Measurements from ENCODE around the gene IRF2BP1.
A peak's percentile ranks its signal among the peaks of the same experiment; 100 is the strongest.
"Not testable (repeated sequence)": the region's sequence is repeated elsewhere in the genome, so short reads cannot be mapped to it uniquely, and the experiment has no call there.

IRF2BP1 gene

DNA sequence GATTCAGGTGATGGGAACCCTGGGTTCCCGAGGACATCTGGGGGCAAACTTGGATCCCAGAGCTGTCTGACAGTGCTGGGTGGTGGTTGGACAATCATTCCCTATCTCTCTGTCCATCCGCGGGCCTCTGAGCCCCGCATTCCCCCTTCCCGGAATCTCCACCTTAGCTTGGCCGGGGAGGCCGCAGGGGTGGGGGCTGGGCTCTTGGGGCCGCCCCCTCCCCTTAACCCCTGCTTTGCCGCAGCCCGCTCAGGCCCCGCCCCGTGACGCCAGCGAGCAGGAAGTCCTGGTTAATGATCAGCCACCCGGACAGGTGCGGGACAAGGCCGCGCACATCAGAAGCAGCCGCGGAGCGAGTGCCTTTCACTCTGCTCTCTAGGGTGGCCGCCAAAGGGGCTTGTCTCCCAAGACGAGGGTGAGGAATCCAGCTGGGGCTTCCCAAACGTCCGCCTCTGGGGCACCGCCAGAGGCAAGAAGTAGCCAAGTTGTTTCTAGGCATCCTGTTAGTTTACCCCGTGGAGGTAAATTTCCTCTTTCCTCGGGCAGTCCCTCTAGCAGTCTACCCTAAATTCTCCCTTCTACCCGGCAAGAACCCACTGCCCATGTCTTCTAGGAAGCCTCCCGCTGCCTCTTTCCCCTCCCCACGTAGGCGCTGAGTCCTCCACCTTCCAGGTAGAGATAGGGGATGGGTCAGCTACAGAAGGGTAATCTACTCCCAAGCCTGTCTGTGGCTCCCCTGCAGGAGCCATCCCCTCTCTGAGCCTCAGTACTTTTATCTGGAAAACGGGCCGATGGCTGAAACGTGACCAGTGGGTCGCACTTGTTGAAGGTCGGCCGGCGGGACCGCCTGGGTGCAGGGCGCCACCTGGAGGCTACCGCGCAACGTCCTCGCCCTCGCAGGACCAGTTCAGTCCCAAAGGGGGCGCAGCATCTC is 3.0 kb downstream of the IRF2BP1 start:
- DNase-seq (ENCODE audit: low spot score) = peak; percentile 94

DNA sequence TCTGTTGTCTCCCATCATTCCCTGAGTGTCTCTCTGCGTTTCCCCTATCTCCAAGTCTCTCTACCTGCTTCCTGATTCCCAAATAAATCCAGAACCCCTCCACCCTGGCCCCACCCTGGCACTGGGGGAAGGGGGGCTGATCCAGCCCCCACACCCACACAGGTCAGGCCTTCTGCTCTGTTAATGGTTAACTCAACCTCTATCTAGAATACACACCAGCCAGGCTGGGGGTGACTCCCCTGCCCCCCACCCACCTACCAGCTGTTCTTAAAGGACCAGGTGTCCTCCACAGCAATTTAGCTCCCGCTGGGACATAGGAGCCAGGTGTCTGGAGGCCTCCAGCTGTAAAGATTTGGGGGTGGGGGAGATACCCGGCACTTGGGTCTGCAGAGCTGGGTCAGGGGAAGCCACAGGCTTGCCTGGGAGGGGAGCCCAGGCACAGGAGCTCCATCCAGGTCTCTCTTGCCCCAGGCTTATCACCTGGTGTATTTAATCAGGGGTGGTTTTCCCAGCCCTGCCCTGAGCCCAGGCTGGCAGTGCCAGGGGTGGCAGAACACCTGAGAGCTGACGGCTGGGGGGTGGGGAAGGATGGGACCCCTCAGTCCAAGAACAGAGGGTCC is 3.9 kb downstream of the IRF2BP1 start:
- no peak for DNase-seq (ENCODE audit: low spot score)

DNA sequence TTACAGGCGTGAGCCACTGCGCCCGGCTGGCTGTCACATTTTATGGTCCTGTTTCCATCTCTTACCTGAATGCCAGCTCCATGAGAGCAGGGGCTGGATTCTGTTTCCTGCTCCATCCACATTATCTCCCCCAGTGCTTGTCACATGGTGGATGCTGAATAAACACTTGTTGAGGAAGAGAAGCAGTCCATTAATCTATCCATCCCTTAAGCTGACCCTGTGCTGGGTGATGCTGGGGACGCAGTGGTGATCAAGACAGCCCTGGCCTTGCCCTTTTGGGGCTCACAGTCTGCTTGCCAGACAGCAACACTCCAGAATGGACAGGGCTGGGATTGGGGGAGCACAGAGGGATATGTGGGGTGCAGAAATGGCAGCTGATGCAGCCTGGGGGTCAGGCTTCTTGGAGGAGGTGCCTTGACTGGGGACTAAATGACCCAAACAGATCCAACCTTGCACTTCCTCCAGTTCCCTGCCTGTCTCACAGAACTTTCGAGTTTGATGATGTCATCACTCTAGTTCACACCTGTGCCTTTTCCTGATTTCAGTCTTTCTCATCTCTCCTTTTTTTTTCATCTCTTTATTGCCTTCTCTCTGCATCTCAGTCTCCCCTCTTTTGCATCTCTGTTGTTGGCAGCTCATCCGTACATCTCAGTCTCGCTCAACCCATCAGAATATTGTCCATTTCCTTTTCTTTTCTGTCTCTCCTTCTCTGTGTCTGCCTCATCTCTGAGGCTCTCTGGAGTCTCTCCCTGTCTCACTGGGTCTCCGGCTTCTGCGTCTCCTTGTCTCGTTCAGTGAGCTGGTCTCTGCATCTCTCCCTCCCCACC is 4.6 kb downstream of the IRF2BP1 start:
- no peak for DNase-seq (ENCODE audit: low spot score)

DNA sequence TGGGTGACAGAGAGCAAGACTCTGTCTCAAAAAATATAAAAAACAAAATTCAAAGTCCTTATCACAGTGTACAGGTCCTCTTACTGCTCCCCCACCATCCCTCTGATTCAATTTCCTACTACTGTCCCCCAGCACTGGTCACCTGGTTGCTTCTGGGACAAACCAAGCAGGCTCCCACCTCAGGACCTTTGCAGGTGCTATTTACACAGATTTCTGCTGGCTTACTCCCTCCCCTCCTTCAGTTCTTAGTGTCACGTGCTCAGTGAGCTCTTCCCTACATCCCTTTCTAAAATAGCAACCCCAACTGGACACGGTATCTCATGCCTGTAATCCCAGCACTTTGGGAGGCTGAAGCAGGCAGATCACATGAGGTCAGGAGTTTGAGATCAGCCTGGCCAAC is 6.0 kb downstream of the IRF2BP1 start:
- DNase-seq (ENCODE audit: low spot score) = no peak

DNA sequence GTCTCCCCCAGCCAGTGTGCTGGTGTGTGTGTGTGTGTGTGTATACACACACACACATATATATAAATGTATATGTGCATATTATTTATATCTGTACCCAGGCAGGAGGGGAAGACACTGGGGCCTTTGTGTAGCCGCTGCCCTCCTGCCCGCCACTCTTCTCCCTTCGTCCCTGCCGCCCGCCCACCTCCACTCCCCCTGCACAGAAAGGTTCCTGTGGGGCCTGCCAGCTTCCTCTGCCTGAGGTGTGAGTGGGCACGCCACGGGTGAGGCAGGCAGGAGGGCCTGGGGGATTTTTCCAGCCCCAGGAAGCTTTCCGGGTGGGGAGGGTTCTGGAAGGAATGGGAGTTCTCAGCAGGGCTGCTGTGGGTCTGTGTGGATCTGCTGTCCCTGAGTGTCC is 6.9 kb downstream of the IRF2BP1 start:
- DNase-seq (ENCODE audit: low spot score) = no peak

DNA sequence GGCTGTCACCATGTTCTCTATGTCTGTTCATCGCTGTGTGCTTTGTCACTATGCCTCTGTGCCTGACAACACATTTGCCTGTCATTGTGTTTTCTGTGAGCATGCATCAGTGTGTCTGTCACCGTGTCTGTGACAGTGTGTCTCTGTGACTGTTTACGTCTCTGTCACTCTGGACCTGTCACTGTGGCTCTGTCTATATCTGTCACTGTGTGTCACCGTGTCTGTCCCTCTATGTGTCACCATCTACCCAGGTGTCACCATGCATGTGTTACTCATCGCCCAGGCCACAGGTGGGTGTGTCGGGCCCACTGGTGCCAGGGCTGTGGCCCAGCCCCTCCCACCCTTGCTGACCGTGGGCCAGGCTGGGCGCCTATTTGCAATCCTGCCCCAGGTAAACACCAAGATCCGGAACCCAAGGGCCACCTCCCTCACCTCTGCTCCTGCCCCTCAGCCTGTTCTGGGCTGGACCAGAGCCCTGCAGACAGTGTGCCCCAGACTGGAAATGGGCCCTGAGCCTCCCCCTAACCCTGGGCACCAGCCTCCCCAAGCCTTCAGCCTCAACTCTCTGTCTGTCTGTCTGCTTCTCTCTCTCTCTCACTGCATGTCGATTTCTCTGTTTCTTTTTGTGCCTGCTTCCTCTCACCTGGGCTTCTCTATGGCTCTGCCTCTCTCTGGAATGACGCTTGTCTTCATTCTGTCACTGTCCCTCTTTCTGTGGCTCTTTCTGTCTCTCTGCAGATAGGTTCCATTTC is 7.7 kb downstream of the IRF2BP1 start:
- no peak for DNase-seq (ENCODE audit: low spot score)

DNA sequence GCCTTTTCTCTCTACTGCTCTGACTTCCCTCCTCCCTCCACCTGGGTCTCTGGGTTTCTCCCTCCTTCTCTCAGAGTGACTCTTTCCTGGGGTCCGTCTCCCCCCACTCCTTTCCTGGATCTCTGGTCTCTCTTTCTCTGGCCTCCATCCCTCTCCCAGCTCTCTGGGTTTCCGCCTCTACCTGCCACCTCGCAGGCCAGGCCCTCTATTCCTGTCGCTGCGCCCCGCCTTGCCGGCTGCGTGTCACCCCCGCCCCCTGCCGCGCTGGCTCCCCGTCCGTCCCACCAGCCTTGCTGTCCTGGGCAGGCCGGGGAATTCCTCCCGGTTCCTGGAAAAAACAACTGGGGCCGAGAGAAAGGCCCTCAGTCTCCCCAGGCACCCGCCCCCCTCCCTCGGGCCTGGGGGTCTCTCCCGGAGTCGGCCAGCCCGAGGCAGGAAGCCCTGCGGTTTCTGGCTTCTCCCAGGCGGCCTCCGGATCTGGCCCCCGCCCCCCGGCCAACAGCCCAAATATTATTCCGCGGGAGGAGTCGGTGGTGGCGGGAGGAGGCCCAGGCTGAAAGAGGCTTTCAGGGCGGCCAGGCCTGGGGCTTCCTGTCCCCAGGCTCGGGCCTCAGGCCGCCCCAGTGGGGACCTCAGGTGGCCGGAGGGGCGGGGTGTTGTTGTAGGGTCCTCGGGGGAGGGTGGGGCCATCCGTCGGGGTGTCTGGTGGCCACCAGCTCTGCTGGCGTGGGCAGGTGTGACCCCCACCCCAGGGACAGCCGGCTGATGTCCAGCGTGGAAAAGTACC is 9.3 kb downstream of the IRF2BP1 start:
- DNase-seq (ENCODE audit: low spot score) = peak; percentile 48

DNA sequence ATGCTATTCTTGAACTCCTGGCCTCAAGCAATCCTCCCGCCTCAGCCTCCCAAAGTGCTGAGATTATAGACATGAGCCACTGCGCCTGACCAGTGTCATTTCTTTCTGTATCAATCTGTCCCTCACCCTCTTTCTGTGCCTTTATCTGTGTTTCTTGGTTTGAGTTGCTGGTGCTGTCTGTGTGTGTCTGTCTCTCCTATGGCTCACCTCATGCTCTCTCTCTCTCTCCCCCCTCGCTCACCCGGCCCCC is 9.9 kb downstream of the IRF2BP1 start:
- DNase-seq (ENCODE audit: low spot score) = no peak

DNA sequence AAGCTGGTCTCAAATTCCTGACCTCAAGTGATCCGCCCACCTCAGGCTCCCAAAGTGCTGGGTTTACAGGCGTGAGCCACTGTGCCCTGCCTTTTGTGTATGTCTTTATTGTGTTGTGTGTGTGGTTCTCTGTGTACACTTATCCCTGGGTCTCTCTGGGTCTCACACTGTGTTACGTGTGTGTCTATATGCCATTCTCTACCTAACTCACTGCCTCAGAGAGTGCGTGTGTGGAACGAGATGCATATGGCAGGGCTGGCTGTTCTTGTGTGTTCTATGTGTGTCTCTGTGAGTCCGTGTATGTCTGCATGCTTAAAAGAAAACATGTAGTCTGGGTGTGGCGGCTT is 11.3 kb downstream of the IRF2BP1 start:
- no peak for DNase-seq (ENCODE audit: low spot score)

DNA sequence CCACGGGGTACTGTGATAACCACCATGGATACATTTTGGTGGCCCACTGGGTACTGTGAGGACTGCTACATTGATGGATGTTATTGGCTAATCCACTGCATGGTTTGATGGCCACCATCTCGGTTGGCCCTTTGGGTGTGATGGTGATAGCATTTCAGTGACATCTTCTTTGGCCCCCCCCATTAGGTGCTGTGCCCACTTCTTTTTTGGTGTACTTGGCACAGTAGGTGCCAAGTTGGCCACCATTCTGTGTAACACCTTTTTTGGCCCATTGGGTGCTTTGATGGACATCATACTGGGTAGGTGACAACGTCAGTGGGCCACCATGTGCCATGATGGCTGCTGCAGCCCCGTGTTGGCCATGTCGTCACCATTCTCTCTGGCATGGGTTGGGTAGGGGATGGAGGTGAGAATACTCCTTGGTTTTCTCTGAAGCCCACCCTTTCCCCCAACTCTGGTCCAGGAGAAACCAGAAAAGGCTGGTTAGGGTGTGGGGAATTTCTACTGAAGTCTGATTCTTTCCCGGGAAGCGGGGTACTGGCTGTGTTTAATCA is 12.6 kb downstream of the IRF2BP1 start:
- no peak for DNase-seq (ENCODE audit: low spot score)

DNA sequence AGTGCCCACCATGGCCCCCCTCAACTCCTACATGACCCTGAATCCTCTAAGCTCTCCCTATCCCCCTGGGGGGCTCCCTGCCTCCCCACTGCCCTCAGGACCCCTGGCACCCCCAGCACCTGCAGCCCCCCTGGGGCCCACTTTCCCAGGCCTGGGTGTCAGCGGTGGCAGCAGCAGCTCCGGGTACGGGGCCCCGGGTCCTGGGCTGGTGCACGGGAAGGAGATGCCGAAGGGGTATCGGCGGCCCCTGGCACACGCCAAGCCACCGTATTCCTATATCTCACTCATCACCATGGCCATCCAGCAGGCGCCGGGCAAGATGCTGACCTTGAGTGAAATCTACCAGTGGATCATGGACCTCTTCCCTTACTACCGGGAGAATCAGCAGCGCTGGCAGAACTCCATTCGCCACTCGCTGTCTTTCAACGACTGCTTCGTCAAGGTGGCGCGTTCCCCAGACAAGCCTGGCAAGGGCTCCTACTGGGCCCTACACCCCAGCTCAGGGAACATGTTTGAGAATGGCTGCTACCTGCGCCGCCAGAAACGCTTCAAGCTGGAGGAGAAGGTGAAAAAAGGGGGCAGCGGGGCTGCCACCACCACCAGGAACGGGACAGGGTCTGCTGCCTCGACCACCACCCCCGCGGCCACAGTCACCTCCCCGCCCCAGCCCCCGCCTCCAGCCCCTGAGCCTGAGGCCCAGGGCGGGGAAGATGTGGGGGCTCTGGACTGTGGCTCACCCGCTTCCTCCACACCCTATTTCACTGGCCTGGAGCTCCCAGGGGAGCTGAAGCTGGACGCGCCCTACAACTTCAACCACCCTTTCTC is 13.6 kb downstream of the IRF2BP1 start:
- DNase-seq (ENCODE audit: low spot score) = no peak

DNA sequence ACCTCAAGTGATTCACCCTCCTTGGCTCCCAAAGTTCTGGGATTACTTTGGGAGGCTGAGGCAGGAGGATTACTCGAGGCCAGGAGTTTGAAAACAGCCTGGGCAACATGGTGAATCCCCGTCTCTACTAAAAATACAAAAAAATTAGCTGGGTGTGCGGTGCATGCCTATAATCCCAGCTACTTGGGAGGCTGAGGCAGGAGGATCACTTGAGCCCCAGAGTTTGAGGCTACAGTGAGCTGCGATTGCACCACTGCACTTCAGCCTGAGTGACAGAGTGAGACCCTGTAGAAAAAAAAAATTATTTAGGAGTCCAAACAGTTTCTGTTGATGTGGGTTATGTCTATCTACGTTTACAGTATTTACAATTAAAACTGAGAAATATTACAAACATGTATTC is 15.1 kb downstream of the IRF2BP1 start:
- no peak for DNase-seq (ENCODE audit: low spot score)

DNA sequence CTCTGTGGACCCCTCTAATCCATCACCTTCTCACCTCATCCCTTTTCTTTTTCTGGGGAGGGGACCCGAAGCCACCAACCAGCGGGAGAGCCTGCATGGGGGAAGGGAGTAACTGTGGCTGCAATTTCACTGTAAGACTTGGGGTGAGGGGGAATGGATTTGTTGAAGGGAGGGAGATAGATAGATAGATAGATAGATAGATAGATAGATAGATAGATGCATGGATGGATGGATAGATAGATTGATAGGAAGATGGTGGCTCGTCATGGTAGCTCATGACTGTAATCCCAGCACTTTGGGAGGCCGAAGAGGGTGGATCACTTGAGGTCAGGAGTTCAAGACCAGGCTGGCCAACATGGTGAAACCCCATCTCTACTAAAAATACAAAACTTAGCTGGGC is 18.7 kb downstream of the IRF2BP1 start:
- DNase-seq (ENCODE audit: low spot score) = not testable (repeated sequence)

DNA sequence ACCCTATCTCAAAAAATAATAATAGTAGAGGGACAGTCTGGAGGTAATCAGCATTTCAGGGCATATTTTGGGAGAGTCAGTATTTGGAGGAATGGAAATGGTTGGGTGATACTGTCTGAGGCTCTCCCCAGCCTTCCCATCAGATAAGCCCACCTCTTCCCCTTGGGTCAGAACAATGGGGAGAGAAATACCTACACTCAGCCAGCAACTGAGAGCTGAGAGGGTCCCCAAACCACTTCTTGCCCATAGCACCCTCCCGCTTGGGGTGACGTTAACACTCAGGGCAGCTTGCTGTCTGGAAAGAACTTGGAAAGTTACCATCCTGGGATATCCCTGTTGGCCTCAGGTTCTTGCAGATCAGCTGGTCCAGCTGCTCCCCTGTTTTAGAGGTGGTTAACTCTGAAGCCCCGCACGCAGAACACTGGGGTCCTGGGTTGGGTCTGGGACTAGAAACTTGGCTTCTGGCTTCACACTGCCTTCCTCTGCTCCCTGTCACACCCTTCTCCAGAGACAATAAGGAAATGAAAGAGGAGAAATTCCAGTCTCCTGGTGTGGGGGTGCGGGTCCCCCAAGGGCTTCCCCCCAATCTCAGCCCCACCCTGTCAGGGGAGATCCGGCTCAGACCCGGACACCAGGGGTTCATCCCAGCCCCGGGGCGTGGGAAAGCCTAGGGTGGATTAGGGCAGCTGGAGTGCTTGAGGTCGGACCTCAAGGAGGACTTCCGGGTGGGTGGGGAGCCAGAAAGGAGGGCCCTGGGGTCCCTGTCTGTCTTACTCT is 19.4 kb downstream of the IRF2BP1 start:
- no peak for DNase-seq (ENCODE audit: low spot score)

DNA sequence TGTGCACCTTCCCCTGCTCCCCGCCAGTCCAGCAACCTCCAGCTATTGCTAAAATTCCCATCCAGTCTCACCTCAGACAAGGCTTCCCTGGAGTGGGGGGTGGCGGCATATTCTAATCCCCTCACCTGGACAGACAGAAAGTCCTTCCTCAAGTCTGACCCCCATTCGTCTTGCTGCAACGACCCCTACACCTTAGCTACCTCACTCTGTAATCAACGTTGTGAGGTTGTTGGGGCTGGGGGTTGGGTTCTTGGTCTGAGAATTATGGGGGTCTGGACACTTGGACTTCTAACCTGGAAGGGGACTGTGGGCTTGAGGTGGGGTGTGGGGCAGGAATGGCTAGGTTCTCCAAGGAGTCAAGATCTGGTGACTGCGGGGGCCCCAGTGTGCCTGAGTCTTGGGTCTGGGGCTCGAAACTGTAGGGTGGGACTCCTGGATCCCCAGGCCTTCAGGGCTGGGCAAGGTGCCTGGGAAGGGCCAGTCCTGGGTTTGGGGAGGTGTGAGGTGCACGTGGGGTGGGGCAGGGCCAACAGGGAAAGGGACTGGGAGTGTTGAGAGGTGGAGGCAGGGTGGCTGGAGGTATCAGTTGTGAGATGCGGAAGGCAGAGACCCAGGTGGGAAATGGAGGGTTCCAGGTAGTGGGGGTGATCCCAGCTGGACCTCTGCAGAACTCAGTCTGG is 20.5 kb downstream of the IRF2BP1 start:
- DNase-seq (ENCODE audit: low spot score) = no peak

DNA sequence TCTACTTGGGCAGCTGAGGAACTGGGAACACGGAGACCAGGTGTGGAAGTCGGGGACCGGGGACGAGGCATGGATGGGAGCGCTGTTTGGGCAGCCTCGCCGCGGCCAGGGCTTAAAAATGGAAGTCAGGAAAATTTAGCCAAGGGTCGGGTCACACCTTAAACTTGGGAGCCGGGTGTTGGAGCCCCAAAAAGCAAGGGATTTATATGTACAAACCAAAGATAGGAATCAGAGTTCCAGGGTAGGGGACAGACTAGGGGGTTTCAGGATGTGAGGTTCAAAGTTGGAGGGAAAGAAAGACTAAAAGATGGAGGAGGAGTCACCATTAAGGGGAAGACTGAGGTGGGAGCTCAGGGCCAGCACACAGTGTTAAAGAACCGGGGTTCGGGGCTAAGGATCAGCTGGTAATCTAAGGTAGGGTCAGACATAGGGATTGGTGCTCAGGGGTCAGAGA is 21.3 kb downstream of the IRF2BP1 start:
- DNase-seq (ENCODE audit: low spot score) = no peak

DNA sequence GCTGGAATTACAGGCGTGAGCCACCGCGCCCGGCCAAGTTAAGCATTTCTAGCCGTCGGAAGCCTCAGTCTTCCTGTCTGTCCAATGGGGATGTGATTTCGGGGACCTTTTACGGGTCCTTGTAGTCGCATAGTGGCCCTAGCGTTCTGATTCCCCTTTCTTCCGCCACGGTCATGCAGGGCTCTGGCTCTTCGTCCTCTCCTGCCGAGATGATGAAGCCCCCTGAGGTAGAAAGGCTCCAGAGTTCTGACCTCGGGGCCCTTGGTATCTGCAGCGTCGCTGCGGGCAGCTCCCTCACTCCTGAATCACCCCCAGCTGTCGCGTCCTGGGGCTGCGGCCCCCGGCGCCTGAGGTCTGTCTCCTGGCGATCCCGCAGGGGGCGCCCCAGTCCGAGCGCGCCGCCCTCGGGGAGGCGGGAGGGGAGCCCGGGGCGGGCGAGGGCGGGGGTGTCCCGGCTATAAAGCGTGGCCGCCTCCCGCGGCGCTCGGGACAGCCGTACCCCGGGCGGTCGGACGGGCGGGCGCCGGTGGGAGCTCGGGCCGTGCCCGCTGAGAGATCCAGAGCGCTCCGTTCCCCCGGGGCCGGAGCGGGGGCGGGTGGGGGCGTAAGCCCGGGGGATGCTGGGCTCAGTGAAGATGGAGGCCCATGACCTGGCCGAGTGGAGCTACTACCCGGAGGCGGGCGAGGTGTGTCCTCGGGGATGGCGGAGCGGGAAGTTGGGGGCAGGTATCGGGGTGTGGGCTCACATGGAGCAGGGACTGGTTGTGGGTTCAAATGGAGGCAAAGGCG is 21.9 kb downstream of the IRF2BP1 start, which contains the start of gene FOXA3:
FOXA3 (plus strand) TSS at position 487 of the 789 bp plus-strand sequence; CDS start at position 618, 131 bp downstream.
- peak; percentile 63 for DNase-seq (ENCODE audit: low spot score)

DNA sequence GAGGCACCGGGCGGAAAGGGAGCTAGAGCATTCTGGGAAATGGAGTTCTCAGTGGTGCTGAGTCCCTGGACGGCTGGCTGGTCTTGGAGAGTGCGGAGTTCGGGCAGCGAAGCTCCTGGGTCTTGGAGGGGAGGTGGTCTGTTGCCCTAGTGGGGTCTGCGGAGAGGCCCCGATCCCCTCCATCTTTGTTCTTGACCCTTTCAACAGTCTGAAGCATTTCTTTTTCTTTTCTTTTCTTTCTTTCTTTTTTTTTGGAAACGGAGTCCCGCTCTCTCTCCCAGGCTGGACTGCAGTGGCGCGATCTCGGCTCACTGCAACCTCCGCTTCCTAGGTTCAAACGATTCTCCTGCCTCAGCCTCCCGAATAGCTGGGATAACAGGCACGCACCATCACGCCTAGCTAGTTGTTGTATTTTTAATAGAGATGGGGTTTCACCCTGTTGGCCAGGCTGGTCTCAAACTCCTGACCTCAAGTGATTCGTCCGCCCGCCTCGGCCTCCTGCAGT is 22.6 kb downstream of the IRF2BP1 start:
- no peak for DNase-seq (ENCODE audit: low spot score)
